ENCODE data around the gene GOLM1.

The GOLM1 gene

DNA sequence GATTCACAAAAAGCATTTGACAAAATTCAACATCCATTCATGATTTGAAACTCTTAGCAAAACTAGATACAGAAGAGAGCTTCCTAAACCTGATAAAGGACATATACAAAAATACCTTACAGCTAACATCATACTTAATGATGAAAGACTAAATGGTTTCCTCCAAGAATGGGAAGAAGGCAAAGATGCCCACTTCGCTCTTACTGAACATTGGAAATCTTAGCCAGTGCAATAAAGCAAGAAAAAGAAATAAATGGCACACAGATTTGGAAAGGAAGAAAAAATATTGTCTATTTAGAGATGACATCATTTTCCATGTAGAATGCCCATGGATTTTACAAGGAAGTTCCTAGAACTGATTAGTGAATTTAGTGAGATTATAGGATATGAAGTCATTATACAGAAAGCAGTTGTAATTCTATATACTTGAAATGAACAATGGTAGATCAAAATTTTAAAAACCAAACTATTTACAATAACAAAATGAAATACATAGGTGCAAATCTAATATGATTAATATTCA is 94.0 kb downstream of the GOLM1 start:
- Histone ChIP-seq H3K4me1 (ENCODE audit: insufficient read depth, low read length) (no peaks in the 10 kb centered on the region), H3K36me3 (ENCODE audit: insufficient read depth, low read depth, low read length) (peaks cover 76% of the 10 kb centered on the region), H3K27ac (ENCODE audit: low read length) (no peak overlapping the region), H3K27me3 (ENCODE audit: insufficient read depth, low read length) (no peaks in the 10 kb centered on the region), H3K9ac (ENCODE audit: low read depth, low read length) (no peak overlapping the region), H3K4me3 (ENCODE audit: low read length) (no peak overlapping the region), H3K9me3 (ENCODE audit: insufficient read depth, low read depth, low read length) (peaks cover 11% of the 10 kb centered on the region)

GRCh38 chr9:85995599-85995998 is 103.8 kb downstream of the GOLM1 start:
- no peak overlapping the region for H3K27ac ChIP-seq (ENCODE audit: low read length)
- H3K9ac ChIP-seq (ENCODE audit: low read depth, low read length) = no peak overlapping the region
- H3K36me3 ChIP-seq (ENCODE audit: insufficient read depth, low read depth, low read length) = peaks cover 52% of the 10 kb centered on the region
- no peak overlapping the region for H3K4me3 ChIP-seq (ENCODE audit: low read length)
- H3K4me1 ChIP-seq (ENCODE audit: insufficient read depth, low read length) = no peaks in the 10 kb centered on the region
- no peaks in the 10 kb centered on the region for H3K27me3 ChIP-seq (ENCODE audit: insufficient read depth, low read length)
- H3K9me3 ChIP-seq (ENCODE audit: insufficient read depth, low read depth, low read length) = no peaks in the 10 kb centered on the region

DNA sequence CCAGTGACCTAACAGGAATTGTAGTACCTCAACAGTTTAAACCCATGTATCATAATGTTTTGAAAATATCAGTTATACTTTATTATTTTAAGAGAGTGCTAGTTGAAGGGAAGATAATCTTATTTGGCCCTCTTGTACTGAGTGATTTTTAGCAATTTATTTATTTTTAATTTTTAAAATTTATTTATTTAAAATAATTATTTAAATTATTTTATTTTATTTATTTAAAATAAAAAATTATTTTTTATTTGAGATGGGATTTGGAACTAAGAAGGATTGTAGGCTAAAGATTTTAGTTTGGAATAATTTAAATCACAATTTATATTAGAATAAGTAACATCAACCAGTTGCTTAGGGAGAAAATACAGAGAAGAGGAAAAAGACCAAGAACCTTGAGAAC is 104.3 kb downstream of the GOLM1 start:
- Histone ChIP-seq H3K4me3 (ENCODE audit: low read length) (no peak overlapping the region), H3K27me3 (ENCODE audit: insufficient read depth, low read length) (no peaks in the 10 kb centered on the region), H3K9me3 (ENCODE audit: insufficient read depth, low read depth, low read length) (no peaks in the 10 kb centered on the region), H3K36me3 (ENCODE audit: insufficient read depth, low read depth, low read length) (peaks cover 50% of the 10 kb centered on the region), H3K9ac (ENCODE audit: low read depth, low read length) (no peak overlapping the region), H3K4me1 (ENCODE audit: insufficient read depth, low read length) (no peaks in the 10 kb centered on the region), H3K27ac (ENCODE audit: low read length) (no peak overlapping the region)

GRCh38 chr9:85994191-85994590 is 105.2 kb downstream of the GOLM1 start:
- H3K9me3 ChIP-seq (ENCODE audit: insufficient read depth, low read depth, low read length) = no peaks in the 10 kb centered on the region
- no peak overlapping the region for H3K27ac ChIP-seq (ENCODE audit: low read length)
- H3K9ac ChIP-seq (ENCODE audit: low read depth, low read length) = no peak overlapping the region
- H3K27me3 ChIP-seq (ENCODE audit: insufficient read depth, low read length) = no peaks in the 10 kb centered on the region
- peaks cover 44% of the 10 kb centered on the region for H3K36me3 ChIP-seq (ENCODE audit: insufficient read depth, low read depth, low read length)
- no peak overlapping the region for H3K4me3 ChIP-seq (ENCODE audit: low read length)
- H3K4me1 ChIP-seq (ENCODE audit: insufficient read depth, low read length) = no peaks in the 10 kb centered on the region

GRCh38 chr9:85987236-85987635 is 112.1 kb downstream of the GOLM1 start:
- Histone ChIP-seq H3K27ac (ENCODE audit: low read length) (no peak overlapping the region), H3K36me3 (ENCODE audit: insufficient read depth, low read depth, low read length) (peaks cover 49% of the 10 kb centered on the region), H3K27me3 (ENCODE audit: insufficient read depth, low read length) (no peaks in the 10 kb centered on the region), H3K9ac (ENCODE audit: low read depth, low read length) (no peak overlapping the region), H3K4me3 (ENCODE audit: low read length) (no peak overlapping the region), H3K9me3 (ENCODE audit: insufficient read depth, low read depth, low read length) (no peaks in the 10 kb centered on the region), H3K4me1 (ENCODE audit: insufficient read depth, low read length) (no peaks in the 10 kb centered on the region)

DNA sequence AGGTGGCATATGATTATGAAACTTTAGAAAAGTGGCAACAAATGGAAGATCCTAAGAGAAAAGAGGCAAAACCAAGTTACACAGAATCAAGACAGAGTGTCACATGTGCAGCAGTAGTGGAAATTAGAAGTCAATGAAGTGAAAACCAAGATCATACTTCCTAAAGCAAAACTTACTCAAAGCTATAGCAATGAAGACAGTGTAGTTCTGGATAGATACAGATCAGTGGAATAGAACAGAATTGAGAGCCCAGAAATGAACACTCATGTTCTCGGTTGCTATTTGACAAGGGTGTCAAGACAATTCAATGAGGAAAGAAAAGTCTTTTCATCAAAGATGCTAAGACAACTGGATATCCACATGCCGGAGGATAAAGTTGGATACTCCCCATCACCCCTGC is 114.9 kb downstream of the GOLM1 start:
- H3K27ac ChIP-seq (ENCODE audit: low read length) = no peak overlapping the region
- H3K9me3 ChIP-seq (ENCODE audit: insufficient read depth, low read depth, low read length) = no peaks in the 10 kb centered on the region
- no peaks in the 10 kb centered on the region for H3K4me1 ChIP-seq (ENCODE audit: insufficient read depth, low read length)
- no peak overlapping the region for H3K4me3 ChIP-seq (ENCODE audit: low read length)
- H3K27me3 ChIP-seq (ENCODE audit: insufficient read depth, low read length) = no peaks in the 10 kb centered on the region
- peaks cover 77% of the 10 kb centered on the region for H3K36me3 ChIP-seq (ENCODE audit: insufficient read depth, low read depth, low read length)
- H3K9ac ChIP-seq (ENCODE audit: low read depth, low read length) = no peak overlapping the region

DNA sequence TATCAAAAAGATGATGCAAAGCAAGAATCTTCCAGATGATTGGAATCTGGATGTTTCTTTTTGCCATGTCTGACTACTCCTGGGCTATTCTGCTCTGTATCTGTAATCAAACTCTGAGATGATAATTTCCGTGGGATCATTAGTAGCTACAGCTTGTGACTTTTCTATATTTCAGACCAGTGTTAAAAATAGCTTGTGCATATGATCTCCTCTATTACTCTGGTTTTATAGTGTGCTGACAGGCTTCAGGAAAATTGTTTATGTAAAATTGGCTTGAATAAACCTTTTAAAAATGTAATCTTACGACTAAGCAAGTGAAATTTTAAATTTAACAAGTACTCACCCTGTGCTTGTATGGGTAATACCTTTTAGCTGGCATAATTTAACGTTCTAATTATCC is 118.0 kb downstream of the GOLM1 start:
- Histone ChIP-seq H3K27me3 (ENCODE audit: insufficient read depth, low read length) (no peaks in the 10 kb centered on the region), H3K4me3 (ENCODE audit: low read length) (no peak overlapping the region), H3K9me3 (ENCODE audit: insufficient read depth, low read depth, low read length) (no peaks in the 10 kb centered on the region), H3K36me3 (ENCODE audit: insufficient read depth, low read depth, low read length) (peaks cover 93% of the 10 kb centered on the region), H3K9ac (ENCODE audit: low read depth, low read length) (no peak overlapping the region), H3K4me1 (ENCODE audit: insufficient read depth, low read length) (no peaks in the 10 kb centered on the region), H3K27ac (ENCODE audit: low read length) (no peak overlapping the region)

GRCh38 chr9:85978496-85978895 is 120.9 kb downstream of the GOLM1 start:
- H3K4me1 ChIP-seq (ENCODE audit: insufficient read depth, low read length) = no peaks in the 10 kb centered on the region
- no peaks in the 10 kb centered on the region for H3K27me3 ChIP-seq (ENCODE audit: insufficient read depth, low read length)
- peaks cover 91% of the 10 kb centered on the region for H3K36me3 ChIP-seq (ENCODE audit: insufficient read depth, low read depth, low read length)
- no peak overlapping the region for H3K4me3 ChIP-seq (ENCODE audit: low read length)
- H3K27ac ChIP-seq (ENCODE audit: low read length) = no peak overlapping the region
- no peak overlapping the region for H3K9ac ChIP-seq (ENCODE audit: low read depth, low read length)
- no peaks in the 10 kb centered on the region for H3K9me3 ChIP-seq (ENCODE audit: insufficient read depth, low read depth, low read length)
